HCT116 (cell line): ENCODE results near the gene ATP6V0D1. TPM values are rescaled to one million over a fixed set of nuclear protein-coding genes. Genes with fewer than 3 reads are reported as not detected.

Experiments used
- ATAC-seq: fragments of 200-7000 bp; cut with Tn5 transposase; 2 replicates; pipeline ENCODE4 v1.9.1; 2020; ENCODE audit warnings: mild to moderate bottlenecking, moderate library complexity
- BruUV-seq: library from RNA; stranded (reverse); fragments of 400-500 nt; replicated peaks from 2 replicates; lab custom pipeline; 2021; lab: Mats Ljungman, UMichigan
- CTCF ChIA-PET: fragments of 300-600 bp; sonication (Branson Sonifier 250); formaldehyde crosslinking; loops from one replicate; lab custom pipeline; 2021; ENCODE audit warnings: antibody characterized with exemption; lab: Charles Lee
- POLR2A ChIA-PET: fragments of 300-600, 350-600 bp; sonication (Branson Sonifier 250); formaldehyde crosslinking; loops from one replicate; lab custom pipeline; 2021; ENCODE audit warnings: antibody characterized with exemption; lab: Charles Lee
- RAD21 ChIA-PET, 2 experiments: fragments of 300-600 bp; sonication (Branson Sonifier 250); formaldehyde crosslinking; loops; one replicate each; lab custom pipeline; 2023; ENCODE audit warnings: low total read pairs in 2 of 2; ENCODE audit not compliant: uncharacterized antibody in 2 of 2, unreplicated experiment in 2 of 2, low non-redundant PET in 1 of 2; lab: Charles Lee
- DNase-seq: peaks from one replicate; pipeline ENCODE4 v3.0.0-alpha.2; 2010; ENCODE audit warnings: low read depth, low spot score
- H2AFZ ChIP-seq: fragments of 200-600 bp; shearing (Covaris generic), sonication (generic); 2 replicates; pipeline ENCODE4 v1.6.1; 2017; ENCODE audit warnings: low read depth, mixed run types, mixed read lengths, antibody characterized with exemption, low read length; ENCODE audit not compliant: poor library complexity, severe bottlenecking
- H3K27ac ChIP-seq: 2 replicates; pipeline ENCODE4 v1.5.1; 2012; ENCODE audit warnings: low read depth, low read length
- H3K27me3 ChIP-seq: fragments of 200-600 bp; sonication (generic); 2 replicates; pipeline ENCODE4 v1.6.1; 2016; ENCODE audit warnings: mixed run types, low read length, mixed read lengths; ENCODE audit not compliant: insufficient read depth
- H3K36me3 ChIP-seq, 2 experiments: fragments of 200-500 bp in 1 of 2; fragments of 200-600 bp in 1 of 2; sonication (Bioruptor generic) in 1 of 2; sonication (generic) in 1 of 2; 2 replicates each; pipeline versions ENCODE4 v1.5.1 to v1.6.1; 2014 to 2016; ENCODE audit warnings: low read length in 2 of 2, inconsistent platforms in 1 of 2, mixed read lengths in 1 of 2, mixed run types in 1 of 2; ENCODE audit not compliant: insufficient read depth in 2 of 2, control insufficient read depth in 1 of 2
- H3K4me1 ChIP-seq, 2 experiments: fragments of 200-600 bp in 1 of 2; sonication (generic) in 1 of 2; 2 replicates each; pipeline versions ENCODE4 v1.5.1 to v1.6.1; 2012 to 2017; ENCODE audit warnings: low read length in 2 of 2, inconsistent platforms in 1 of 2, mild to moderate bottlenecking in 1 of 2, mixed read lengths in 1 of 2, mixed run types in 1 of 2, moderate library complexity in 1 of 2; ENCODE audit not compliant: insufficient read depth in 2 of 2, control insufficient read depth in 1 of 2
- H3K4me2 ChIP-seq: fragments of 200-600 bp; sonication (generic); 2 replicates; pipeline ENCODE4 v1.6.1; 2017; ENCODE audit warnings: mixed run types, low read length, mixed read lengths
- H3K4me3 ChIP-seq, 2 experiments: fragments of 200-600 bp in 1 of 2; sonication (generic) in 1 of 2; replicated peaks in 1 of 2; 2 replicates each; pipeline ENCODE4 v1.5.1; 2011 to 2016; ENCODE audit warnings: low read length in 2 of 2, control low read depth in 1 of 2, low read depth in 1 of 2, mild to moderate bottlenecking in 1 of 2, mixed read lengths in 1 of 2, mixed run types in 1 of 2
- H3K79me2 ChIP-seq: fragments of 200-600 bp; sonication (generic); 2 replicates; pipeline ENCODE4 v1.6.1; 2017; ENCODE audit warnings: mild to moderate bottlenecking, mixed run types, low read length, moderate library complexity, mixed read lengths; ENCODE audit not compliant: insufficient read depth
- H3K9ac ChIP-seq: fragments of 200-600 bp; sonication (generic); 2 replicates; pipeline ENCODE4 v1.6.1; 2016; ENCODE audit warnings: low read length, mixed read lengths
- H3K9me2 ChIP-seq: fragments of 200-600 bp; sonication (generic), shearing (Covaris generic); 2 replicates; pipeline ENCODE4 v1.6.1; 2017; ENCODE audit warnings: mixed run types, mild to moderate bottlenecking, moderate library complexity; ENCODE audit not compliant: insufficient read depth
- H3K9me3 ChIP-seq, 2 experiments: fragments of 200-500 bp in 1 of 2; fragments of 200-600 bp in 1 of 2; sonication (Bioruptor generic) in 1 of 2; sonication (generic) in 1 of 2; 2 replicates each; pipeline ENCODE4 v1.6.1; 2014 to 2017; ENCODE audit warnings: low read length in 2 of 2, mixed read lengths in 2 of 2, inconsistent platforms in 1 of 2, low read depth in 1 of 2, mild to moderate bottlenecking in 1 of 2, mixed run types in 1 of 2, moderate library complexity in 1 of 2; ENCODE audit not compliant: control insufficient read depth in 1 of 2, insufficient read depth in 1 of 2
- H4K20me1 ChIP-seq: fragments of 200-600 bp; sonication (generic), shearing (Covaris generic); 2 replicates; pipeline ENCODE4 v1.6.1; 2017; ENCODE audit warnings: mixed run types, mild to moderate bottlenecking, moderate library complexity; ENCODE audit not compliant: insufficient read depth
- CBX3 ChIP-seq: IDR thresholded peaks from 2 replicates; pipeline ENCODE4 v1.6.1; 2012; ENCODE audit warnings: low read depth
- EGR1 ChIP-seq: IDR thresholded peaks from 2 replicates; pipeline ENCODE4 v1.6.1; 2012; ENCODE audit warnings: low read depth
- FOSL1 ChIP-seq: IDR thresholded peaks from 2 replicates; pipeline ENCODE4 v1.6.1; 2012; ENCODE audit warnings: low read depth
- REST ChIP-seq: IDR thresholded peaks from 2 replicates; pipeline ENCODE4 v1.6.1; 2012; ENCODE audit warnings: low read depth
- SRF ChIP-seq: IDR thresholded peaks from 2 replicates; pipeline ENCODE4 v1.6.1; 2012; ENCODE audit warnings: low read depth
- YY1 ChIP-seq: IDR thresholded peaks from 2 replicates; pipeline ENCODE4 v1.6.1; 2011; ENCODE audit warnings: low read length, low read depth, moderate library complexity, mild to moderate bottlenecking; ENCODE audit not compliant: insufficient replicate concordance; ENCODE audit errors: extremely low read depth
- ZBTB33 ChIP-seq: IDR thresholded peaks from 2 replicates; pipeline ENCODE4 v1.6.1; 2011; ENCODE audit warnings: mild to moderate bottlenecking, low read length, moderate library complexity; ENCODE audit not compliant: insufficient replicate concordance; ENCODE audit errors: extremely low read depth
- ZNF274 ChIP-seq: fragments of 200-500 bp; sonication (Bioruptor generic); IDR thresholded peaks from 2 replicates; pipeline ENCODE4 v1.6.1; 2014; ENCODE audit warnings: mild to moderate bottlenecking, low read depth, low read length, inconsistent platforms
- intact Hi-C: fragments of 100-400 bp; cut with micrococcal nuclease; formaldehyde crosslinking; loops from 2 replicates; pipeline ENCODE4 v1.10.0; 2022
- total RNA-seq: library from RNA; stranded (reverse); gene quantifications from one replicate; pipeline ENCODE4 v1.2.1, GENCODE V29; 2021; ENCODE audit not compliant: unreplicated experiment

The ATP6V0D1 gene
- total RNA-seq, 1 experiment from 2014 or later, result 36.6 TPM

- Histone ChIP-seq H3K9me2 (no peaks in the 10 kb centered on the region), H3K36me3 (no peaks in the 10 kb centered on the region), H3K4me2 (peak overlapping the region; percentile 96), H3K9ac (no peak overlapping the region), H2AFZ (no peak overlapping the region), H3K27me3 (no peaks in the 10 kb centered on the region), H3K79me2 (no peaks in the 10 kb centered on the region), H3K4me3 (no peak overlapping the region), H3K9me3 (no peaks in the 10 kb centered on the region), H4K20me1 (no peaks in the 10 kb centered on the region), H3K4me1 (peaks cover 6 to 44% of the 10 kb centered on the region in 2 experiments; a peak in 3 of 4 replicates), H3K27ac (no peak overlapping the region)
- ChIA-PET POLR2A (interaction anchor here (0.8 kb wide), 1 partner anchor 33 kb away, joined by 6 read pairs; no protein-coding TSS in a partner anchor), CTCF (interaction anchor here (2.3 kb wide), 1 partner anchor 15 kb away, joined by 8 read pairs; no protein-coding TSS in a partner anchor), RAD21 (no interaction called here)
- BruUV-seq, result no TSS peak
- DNase-seq (no peak), ATAC-seq (no peak)
- TF ChIP-seq SRF (no peak), FOSL1 (no peak), EGR1 (no peak), ZBTB33 (no peak), ZNF274 (no peak), REST (no peak), CBX3 (no peak), YY1 (no peak)
- intact Hi-C loops, result no loop called here
These were observed 48.5 kb downstream of the ATP6V0D1 start for GRCh38 chr16:67432506-67432890.
